ENCODE results near the gene GLG1.

The GLG1 gene

DNA sequence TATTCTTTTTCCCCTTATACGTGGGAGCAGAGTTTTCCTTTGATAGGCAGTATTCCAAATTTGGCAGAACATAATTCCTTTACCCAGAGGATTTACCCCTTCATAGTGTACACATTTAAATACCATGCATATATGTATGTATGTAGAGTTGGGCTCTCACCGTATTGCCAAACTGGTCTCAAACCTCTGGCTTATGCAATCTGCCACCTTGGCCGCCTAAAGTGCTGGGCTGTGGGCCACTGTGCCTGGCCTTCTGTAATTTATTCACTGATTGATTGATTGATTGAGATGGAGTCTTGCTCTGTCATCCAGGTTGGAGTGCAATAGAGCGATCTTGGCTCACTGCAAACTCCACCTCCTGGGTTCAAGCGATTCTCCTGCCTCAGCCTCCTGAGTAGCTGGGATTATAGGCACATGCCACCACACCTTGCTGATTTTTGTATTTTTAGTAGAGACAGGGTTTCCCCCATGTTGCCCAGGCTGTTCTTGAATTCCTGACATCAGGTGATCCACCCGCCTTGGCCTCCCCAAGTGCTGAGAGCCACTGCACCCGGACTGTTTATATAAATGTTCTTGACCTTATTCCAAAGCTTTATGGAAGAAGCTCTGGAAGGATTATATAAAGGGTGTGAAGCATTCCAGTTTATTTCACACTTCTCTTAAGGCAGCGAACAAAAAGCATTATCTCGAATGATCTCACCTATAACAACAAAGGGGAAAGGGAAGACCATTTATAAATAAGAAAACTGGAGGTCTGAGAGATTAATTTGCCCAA is 14.9 kb downstream of the GLG1 start:
- H3K79me2 ChIP-seq (ENCODE audit: low read length) = peaks cover 37% of the 10 kb centered on the region
- H2AFZ ChIP-seq (ENCODE audit: low read length) = no peak overlapping the region
- DNase-seq = no peak

GRCh38 chr16:74586948-74587347 is 20.0 kb downstream of the GLG1 start:
- DNase-seq = no peak
- no peak overlapping the region for H3K9ac ChIP-seq (ENCODE audit: low read length)
- H3K27me3 ChIP-seq (replicated peaks; ENCODE audit: insufficient read depth, low read length) = no peaks in the 10 kb centered on the region
- no peaks in the 10 kb centered on the region for H3K4me1 ChIP-seq (ENCODE audit: low read length)
- TF ChIP-seq EZH2 (optimal IDR thresholded peaks at IDR 0.05; ENCODE audit: low read depth, low read length) (no peak), EZH2phosphoT487 (IDR thresholded peaks at IDR 0.05; ENCODE audit: low read length) (no peak)
- TF ChIP-seq, protein P1, sequence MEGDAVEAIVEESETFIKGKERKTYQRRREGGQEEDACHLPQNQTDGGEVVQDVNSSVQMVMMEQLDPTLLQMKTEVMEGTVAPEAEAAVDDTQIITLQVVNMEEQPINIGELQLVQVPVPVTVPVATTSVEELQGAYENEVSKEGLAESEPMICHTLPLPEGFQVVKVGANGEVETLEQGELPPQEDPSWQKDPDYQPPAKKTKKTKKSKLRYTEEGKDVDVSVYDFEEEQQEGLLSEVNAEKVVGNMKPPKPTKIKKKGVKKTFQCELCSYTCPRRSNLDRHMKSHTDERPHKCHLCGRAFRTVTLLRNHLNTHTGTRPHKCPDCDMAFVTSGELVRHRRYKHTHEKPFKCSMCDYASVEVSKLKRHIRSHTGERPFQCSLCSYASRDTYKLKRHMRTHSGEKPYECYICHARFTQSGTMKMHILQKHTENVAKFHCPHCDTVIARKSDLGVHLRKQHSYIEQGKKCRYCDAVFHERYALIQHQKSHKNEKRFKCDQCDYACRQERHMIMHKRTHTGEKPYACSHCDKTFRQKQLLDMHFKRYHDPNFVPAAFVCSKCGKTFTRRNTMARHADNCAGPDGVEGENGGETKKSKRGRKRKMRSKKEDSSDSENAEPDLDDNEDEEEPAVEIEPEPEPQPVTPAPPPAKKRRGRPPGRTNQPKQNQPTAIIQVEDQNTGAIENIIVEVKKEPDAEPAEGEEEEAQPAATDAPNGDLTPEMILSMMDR (IDR thresholded peaks at IDR 0.05; ENCODE audit: low read length) = no peak
- no peak overlapping the region for H3K4me2 ChIP-seq (ENCODE audit: low read depth, low read length)
- H3K4me3 ChIP-seq (ENCODE audit: low read length) = no peak overlapping the region
- H3K27ac ChIP-seq (ENCODE audit: low read length) = no peak overlapping the region
- H4K20me1 ChIP-seq (ENCODE audit: insufficient read depth, low read length) = no peaks in the 10 kb centered on the region
- H3K36me3 ChIP-seq (replicated peaks; ENCODE audit: insufficient read depth, low read length) = no peaks in the 10 kb centered on the region
- H2AFZ ChIP-seq (ENCODE audit: low read length) = no peak overlapping the region
- no peaks in the 10 kb centered on the region for H3K9me3 ChIP-seq (replicated peaks; ENCODE audit: insufficient read depth, low read length)
- no peaks in the 10 kb centered on the region for H3K9me2 ChIP-seq (replicated peaks; ENCODE audit: insufficient read depth, low read length)
- peaks cover 43% of the 10 kb centered on the region for H3K79me2 ChIP-seq (ENCODE audit: low read length)
- H3F3A ChIP-seq (ENCODE audit: insufficient read depth, low read length) = no peaks in the 10 kb centered on the region

More for the DNA sequence above, 14.9 kb downstream of the GLG1 start:
- Histone ChIP-seq H3K36me3 (replicated peaks; ENCODE audit: insufficient read depth, low read length) (no peaks in the 10 kb centered on the region), H3K27me3 (replicated peaks; ENCODE audit: insufficient read depth, low read length) (no peaks in the 10 kb centered on the region), H3K4me3 (ENCODE audit: low read length) (no peak overlapping the region), H3K4me1 (ENCODE audit: low read length) (no peaks in the 10 kb centered on the region), H3K9ac (ENCODE audit: low read length) (no peak overlapping the region), H3K27ac (ENCODE audit: low read length) (no peak overlapping the region), H3K4me2 (ENCODE audit: low read depth, low read length) (no peak overlapping the region), H3F3A (ENCODE audit: insufficient read depth, low read length) (no peaks in the 10 kb centered on the region), H4K20me1 (ENCODE audit: insufficient read depth, low read length) (no peaks in the 10 kb centered on the region), H3K9me2 (replicated peaks; ENCODE audit: insufficient read depth, low read length) (no peaks in the 10 kb centered on the region), H3K9me3 (replicated peaks; ENCODE audit: insufficient read depth, low read length) (no peaks in the 10 kb centered on the region)
- TF ChIP-seq, protein P1 (IDR thresholded peaks at IDR 0.05; ENCODE audit: low read length) = no peak
- TF ChIP-seq EZH2phosphoT487 (IDR thresholded peaks at IDR 0.05; ENCODE audit: low read length) (no peak), EZH2 (optimal IDR thresholded peaks at IDR 0.05; ENCODE audit: low read depth, low read length) (no peak)

GRCh38 chr16:74585846-74586443 is 21.0 kb downstream of the GLG1 start:
- Histone ChIP-seq H3K4me1 (ENCODE audit: low read length) (no peaks in the 10 kb centered on the region; the same call in 1 of the 2 replicates), H3K79me2 (ENCODE audit: low read length) (peaks cover 46% of the 10 kb centered on the region), H4K20me1 (ENCODE audit: insufficient read depth, low read length) (no peaks in the 10 kb centered on the region), H3K9ac (ENCODE audit: low read length) (no peak overlapping the region), H3K27ac (ENCODE audit: low read length) (no peak overlapping the region), H2AFZ (ENCODE audit: low read length) (no peak overlapping the region), H3K4me2 (ENCODE audit: low read depth, low read length) (no peak overlapping the region), H3K27me3 (replicated peaks; ENCODE audit: insufficient read depth, low read length) (no peaks in the 10 kb centered on the region), H3K36me3 (replicated peaks; ENCODE audit: insufficient read depth, low read length) (no peaks in the 10 kb centered on the region), H3K9me3 (replicated peaks; ENCODE audit: insufficient read depth, low read length) (no peaks in the 10 kb centered on the region), H3K4me3 (ENCODE audit: low read length) (no peak overlapping the region), H3F3A (ENCODE audit: insufficient read depth, low read length) (no peaks in the 10 kb centered on the region), H3K9me2 (replicated peaks; ENCODE audit: insufficient read depth, low read length) (no peaks in the 10 kb centered on the region)
- DNase-seq = no peak
- TF ChIP-seq, protein P1 (IDR thresholded peaks at IDR 0.05; ENCODE audit: low read length) = no peak
- TF ChIP-seq EZH2phosphoT487 (IDR thresholded peaks at IDR 0.05; ENCODE audit: low read length) (no peak), EZH2 (optimal IDR thresholded peaks at IDR 0.05; ENCODE audit: low read depth, low read length) (no peak)
